Coronary artery (tissue), 2 donors: Measurements from ENCODE around the gene ZBTB20.
"Not testable (repeated sequence)": the region's sequence is repeated elsewhere in the genome, so short reads cannot be mapped to it uniquely, and the experiment has no call there.

Source experiments
- DNase-seq: peaks from one replicate; pipeline ENCODE4 v3.0.0-alpha.2; 2017; ENCODE audit warnings: low spot score
- H3K27ac ChIP-seq, 2 donors: fragments of 200-600 bp; sonication (generic); one replicate each; pipeline ENCODE4 v1.5.1; 2016 to 2019
- H3K4me3 ChIP-seq: fragments of 200-600 bp; sonication (generic); 2 replicates; pipeline ENCODE4 v1.5.1; 2016; ENCODE audit warnings: mild to moderate bottlenecking, moderate library complexity
- TF ChIP-seq, protein P1 (sequence below): fragments of 200-600 bp; sonication (generic); IDR thresholded peaks from one replicate; pipeline ENCODE4 v1.5.1; 2019; ENCODE audit warnings: antibody characterized with exemption

Gene ZBTB20

DNA sequence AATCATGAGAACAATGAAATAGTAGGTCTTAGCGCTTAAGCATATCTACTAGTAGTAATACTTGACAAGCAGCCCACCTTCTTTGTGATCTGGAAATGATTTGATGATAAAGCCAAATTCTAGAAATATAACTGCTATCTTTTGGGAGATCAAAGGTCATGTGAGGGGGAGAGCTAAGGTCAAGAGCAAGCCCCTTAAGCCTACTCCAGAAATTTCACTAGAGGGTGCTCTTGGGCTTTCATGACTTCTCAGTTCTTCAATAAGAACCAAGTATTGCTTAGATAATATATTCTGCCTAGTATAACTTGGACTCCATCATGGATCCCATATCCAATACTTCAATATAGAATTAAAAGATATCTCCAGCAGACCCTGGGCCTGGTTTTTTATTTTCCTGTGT lies 319.6 kb downstream of the ZBTB20 start:
- TF ChIP-seq, protein P1, sequence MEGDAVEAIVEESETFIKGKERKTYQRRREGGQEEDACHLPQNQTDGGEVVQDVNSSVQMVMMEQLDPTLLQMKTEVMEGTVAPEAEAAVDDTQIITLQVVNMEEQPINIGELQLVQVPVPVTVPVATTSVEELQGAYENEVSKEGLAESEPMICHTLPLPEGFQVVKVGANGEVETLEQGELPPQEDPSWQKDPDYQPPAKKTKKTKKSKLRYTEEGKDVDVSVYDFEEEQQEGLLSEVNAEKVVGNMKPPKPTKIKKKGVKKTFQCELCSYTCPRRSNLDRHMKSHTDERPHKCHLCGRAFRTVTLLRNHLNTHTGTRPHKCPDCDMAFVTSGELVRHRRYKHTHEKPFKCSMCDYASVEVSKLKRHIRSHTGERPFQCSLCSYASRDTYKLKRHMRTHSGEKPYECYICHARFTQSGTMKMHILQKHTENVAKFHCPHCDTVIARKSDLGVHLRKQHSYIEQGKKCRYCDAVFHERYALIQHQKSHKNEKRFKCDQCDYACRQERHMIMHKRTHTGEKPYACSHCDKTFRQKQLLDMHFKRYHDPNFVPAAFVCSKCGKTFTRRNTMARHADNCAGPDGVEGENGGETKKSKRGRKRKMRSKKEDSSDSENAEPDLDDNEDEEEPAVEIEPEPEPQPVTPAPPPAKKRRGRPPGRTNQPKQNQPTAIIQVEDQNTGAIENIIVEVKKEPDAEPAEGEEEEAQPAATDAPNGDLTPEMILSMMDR = no peak
- no peak overlapping the region for H3K27ac ChIP-seq
- no peak for DNase-seq

DNA sequence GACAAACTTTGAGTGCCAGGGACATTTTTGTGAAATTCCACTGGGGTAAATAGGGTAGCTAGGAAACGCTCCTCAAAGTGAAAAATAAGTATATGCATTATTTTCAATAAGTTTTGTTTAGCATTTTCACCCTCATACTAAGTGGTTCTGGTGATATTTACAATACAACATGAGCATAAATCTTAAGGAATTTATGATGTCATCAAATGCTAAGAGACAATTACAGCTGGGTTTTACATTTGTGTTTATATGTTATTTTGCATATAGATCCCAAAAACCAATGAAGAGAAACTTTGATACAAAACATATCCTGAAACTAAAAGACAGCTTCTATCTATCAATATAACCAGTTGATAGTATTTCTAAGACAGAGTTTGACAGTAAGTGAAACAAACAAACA lies 323.1 kb downstream of the ZBTB20 start:
- H3K4me3 ChIP-seq = no peak overlapping the region
- no peak overlapping the region for H3K27ac ChIP-seq
- DNase-seq = no peak
- TF ChIP-seq, protein P1 = no peak

More for the DNA sequence above, 319.6 kb downstream of the ZBTB20 start:
- H3K4me3 ChIP-seq = no peak overlapping the region

DNA sequence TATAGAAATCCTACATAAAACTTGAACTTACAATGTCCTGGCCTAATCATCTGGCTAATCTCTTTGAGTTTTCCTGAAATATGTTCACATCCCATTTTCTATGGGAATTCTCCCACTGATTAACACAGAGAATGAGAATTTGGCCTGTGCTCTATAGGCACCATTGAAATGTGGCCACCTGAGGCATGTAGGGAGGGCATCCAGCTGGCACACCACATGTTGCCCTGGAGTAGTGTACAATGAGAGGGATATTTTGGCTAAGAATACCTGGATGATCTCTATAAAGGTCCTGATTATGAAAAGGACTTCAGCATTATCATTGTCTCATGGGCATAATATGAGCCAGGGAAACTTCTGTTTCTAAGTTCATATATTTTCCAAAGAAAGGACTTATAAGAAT lies 324.0 kb downstream of the ZBTB20 start:
- H3K27ac ChIP-seq = no peak overlapping the region
- TF ChIP-seq, protein P1 = no peak
- no peak overlapping the region for H3K4me3 ChIP-seq
- no peak for DNase-seq

DNA sequence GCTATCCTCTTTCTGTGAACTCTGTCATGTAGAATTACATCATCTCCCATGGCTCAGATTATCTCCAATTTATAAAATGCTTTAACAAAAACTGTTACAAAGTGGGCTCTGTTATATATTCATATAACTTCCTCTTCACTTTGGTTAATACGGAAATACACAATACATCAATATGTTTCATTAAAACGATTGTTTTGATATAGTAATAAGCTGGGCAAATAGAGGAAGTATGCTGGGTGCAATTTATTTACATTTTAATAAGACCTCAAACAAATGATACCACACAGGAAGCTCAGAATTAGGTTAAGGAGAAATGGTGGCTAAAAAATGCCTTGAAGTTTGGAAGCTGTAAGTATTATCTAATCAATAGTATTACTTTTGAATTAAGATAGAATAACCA lies 331.0 kb downstream of the ZBTB20 start:
- Histone ChIP-seq H3K27ac (no peak overlapping the region), H3K4me3 (no peak overlapping the region)
- TF ChIP-seq, protein P1 = no peak
- no peak for DNase-seq

DNA sequence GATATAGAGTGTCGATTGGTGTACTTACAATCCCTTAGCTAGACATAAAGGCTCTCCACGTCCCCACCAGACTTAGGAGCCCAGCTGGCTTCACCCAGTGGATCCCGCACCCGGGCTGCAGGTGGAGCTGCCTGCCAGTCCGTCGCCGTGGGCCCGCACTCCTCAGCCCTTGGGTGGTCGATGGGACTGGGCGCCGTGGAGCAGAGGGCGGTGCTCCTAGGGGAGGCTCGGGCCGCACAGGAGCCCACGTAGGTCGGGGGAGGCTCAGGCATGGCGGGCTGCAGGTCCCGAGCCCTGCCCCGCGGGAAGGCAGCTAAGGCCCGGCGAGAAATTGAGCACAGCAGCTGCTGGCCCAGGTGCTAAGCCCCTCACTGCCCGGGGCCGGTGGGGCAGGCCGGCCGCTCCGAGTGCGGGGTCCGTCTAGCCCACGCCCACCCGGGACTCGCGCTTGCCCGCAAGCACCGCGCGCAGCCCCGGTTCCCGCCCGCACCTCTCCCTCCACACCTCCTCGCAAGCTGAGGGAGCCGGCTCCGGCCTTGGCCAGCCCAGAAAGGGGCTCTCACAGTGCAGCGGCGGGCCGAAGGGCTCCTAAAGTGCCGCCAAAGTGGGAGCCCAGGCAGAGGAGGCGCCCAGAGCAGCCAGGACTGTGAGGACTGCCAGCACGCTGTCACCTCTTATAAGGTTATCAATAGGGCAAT lies 334.4 kb downstream of the ZBTB20 start:
- not testable (repeated sequence) for DNase-seq, H3K27ac ChIP-seq, H3K4me3 ChIP-seq

DNA sequence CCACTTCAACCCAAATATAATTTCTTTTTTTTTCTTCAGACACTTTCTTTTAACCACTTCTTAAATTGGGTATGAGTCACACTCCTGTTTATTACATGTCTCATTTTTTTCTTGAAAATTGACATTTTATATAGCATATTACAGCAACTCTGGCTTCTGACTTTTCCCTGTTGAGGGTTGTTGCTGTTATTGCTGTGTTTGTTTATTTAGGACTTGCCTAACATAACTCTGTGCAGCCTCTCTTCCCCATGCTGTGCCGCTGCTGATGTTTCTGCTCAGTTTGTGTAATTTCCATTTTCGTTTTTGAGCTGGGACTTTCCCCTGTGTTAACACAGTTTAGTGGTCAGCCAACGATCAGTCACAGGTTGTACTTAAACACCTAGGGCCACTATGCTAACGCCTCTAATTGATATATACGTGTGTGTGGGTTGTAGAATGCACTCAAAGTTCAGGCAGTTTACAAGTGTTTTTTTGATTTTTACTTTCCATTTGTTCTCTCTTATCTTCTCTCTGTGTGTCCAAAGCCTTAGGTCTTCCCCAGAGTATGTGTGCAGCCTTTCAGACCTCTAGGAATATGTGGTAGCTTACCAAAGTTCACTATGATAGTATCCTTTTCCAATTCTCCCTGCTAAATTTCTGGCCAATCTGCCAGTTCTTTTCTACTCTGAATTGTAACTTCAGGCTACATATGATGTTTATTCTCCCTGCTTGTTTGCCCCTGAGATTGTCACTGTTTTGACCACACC lies 337.2 kb downstream of the ZBTB20 start:
- Histone ChIP-seq H3K4me3 (no peak overlapping the region), H3K27ac (no peak overlapping the region)
- TF ChIP-seq, protein P1 = no peak
- DNase-seq = no peak

DNA sequence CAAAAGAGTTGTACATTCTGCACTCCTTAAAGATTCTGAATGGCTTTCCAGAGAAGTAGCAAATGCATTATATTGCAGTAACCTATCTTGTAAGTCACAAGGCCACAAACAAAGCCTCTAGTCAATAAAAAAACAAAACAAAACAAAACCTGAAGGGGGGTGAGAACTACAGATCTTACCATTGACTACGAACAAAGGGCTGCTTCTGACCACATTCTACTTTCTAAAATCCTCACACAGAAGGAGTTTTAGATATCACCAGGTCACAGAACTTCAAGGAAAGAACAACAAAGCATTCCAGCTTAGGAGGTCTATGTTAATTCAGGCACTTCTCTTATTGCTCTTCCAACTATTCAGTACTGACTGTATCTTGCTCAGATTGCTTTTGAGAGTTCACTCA lies 343.0 kb downstream of the ZBTB20 start:
- no peak for DNase-seq
- TF ChIP-seq, protein P1 = no peak
- Histone ChIP-seq H3K4me3 (no peak overlapping the region), H3K27ac (no peak overlapping the region)
